ENCODE results near the gene CGREF1.

DNA sequence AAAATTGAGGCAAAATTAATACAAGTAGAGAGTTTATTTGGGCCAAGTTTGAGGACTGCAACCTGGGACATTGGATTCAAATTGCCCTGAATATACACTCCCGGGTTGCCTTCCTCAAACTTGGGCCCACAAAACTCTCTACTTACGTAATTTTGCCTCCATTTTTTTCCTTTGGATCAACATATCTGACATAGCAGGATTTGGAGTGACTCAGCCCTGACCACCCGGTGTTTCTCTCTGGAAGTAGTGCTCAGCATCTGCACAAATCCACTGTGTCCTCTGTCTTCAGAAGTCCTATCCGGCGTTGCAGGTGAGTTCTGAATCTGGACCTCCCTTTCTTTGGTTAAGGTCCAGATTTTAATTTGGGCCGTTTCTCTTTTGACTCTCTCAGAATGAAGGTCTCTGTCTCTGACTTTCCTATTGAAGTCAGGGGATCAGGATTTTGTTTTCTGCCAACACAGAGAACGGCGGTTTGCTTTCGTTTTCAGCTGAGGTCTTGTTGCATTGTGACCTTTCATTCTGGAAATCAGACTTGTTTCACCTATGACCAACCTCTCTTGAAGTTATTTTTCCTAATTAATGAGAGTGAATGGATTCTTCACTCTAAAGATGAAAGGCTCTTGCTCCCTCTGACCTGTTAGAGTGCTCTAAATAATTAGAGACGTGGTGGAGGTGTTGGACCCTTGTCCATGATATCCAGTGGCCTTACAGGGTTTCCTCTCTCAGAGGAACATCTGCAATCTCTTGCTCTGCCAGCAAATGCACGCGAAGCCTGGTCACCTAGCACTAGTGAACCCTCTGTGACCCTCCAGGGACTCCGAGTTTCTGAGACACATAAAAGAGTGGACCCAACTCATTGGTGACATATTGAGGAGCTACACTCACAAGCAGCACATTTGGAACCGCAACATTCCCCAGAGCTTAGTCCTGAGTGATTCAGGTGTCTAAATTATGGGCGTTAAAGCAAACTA lies 43.5 kb upstream of the CGREF1 start:
- TF ChIP-seq CTCF (IDR thresholded peaks at IDR 0.05): no peak
- TF ChIP-seq EP300 (IDR thresholded peaks at IDR 0.05): no peak
- TF ChIP-seq POLR2A (IDR thresholded peaks at IDR 0.05): no peak
